ENCODE data around the gene KIF6.

Gene KIF6

GRCh38 chr6:39696986-39697788, 28.0 kb downstream of the KIF6 start:
- Histone ChIP-seq H3K36me3 (ENCODE audit: control insufficient read depth in 2 of 2, insufficient read depth in 1 of 2, low read length in 2 of 2) (no peaks in the 10 kb centered on the region), H3K4me1 (ENCODE audit: control insufficient read depth, insufficient read depth, low read length) (no peaks in the 10 kb centered on the region), H3K9me3 (ENCODE audit: control insufficient read depth, insufficient read depth, low read depth, low read length) (no peaks in the 10 kb centered on the region), H3K4me3 (ENCODE audit: low read depth, low read length) (no peak overlapping the region), H3K27ac (ENCODE audit: extremely low read depth, low read depth, low read length) (no peak overlapping the region)
- TF ChIP-seq PRDM2 (tag by site-specific recombination; IDR thresholded peaks at IDR 0.05; ENCODE audit: borderline replicate concordance) (no peak), ZNF561 (tag by site-specific recombination; IDR thresholded peaks at IDR 0.05; ENCODE audit: borderline replicate concordance) (no peak), ZNF670 (tag by site-specific recombination; IDR thresholded peaks at IDR 0.05; ENCODE audit: low read depth) (no peak), ZNF121 (tag by site-specific recombination; IDR thresholded peaks at IDR 0.05) (no peak), ZNF404 (tag by site-specific recombination; IDR thresholded peaks at IDR 0.05) (no peak), ZNF513 (tag by site-specific recombination; IDR thresholded peaks at IDR 0.05) (no peak), KLF16 (tag by site-specific recombination; IDR thresholded peaks at IDR 0.05) (no peak), MEIS1 (CRISPR knock-in tag; IDR thresholded peaks at IDR 0.05; ENCODE audit: borderline replicate concordance) (no peak), ZNF335 (tag by site-specific recombination; conservative IDR thresholded peaks at IDR 0.05) (no peak), ZNF157 (tag by site-specific recombination; IDR thresholded peaks at IDR 0.05) (no peak), INSM2 (tag by site-specific recombination; IDR thresholded peaks at IDR 0.05) (no peak), ZSCAN5A (tag by site-specific recombination; IDR thresholded peaks at IDR 0.05) (no peak), BCL6B (tag by site-specific recombination; IDR thresholded peaks at IDR 0.05) (no peak), ZNF555 (tag by site-specific recombination; conservative IDR thresholded peaks at IDR 0.05) (no peak), ZNF398 (tag by site-specific recombination; IDR thresholded peaks at IDR 0.05) (no peak), ZBTB1 (tag by site-specific recombination; IDR thresholded peaks at IDR 0.05) (no peak), EGR2 (tag by site-specific recombination; IDR thresholded peaks at IDR 0.05; ENCODE audit: low read depth) (no peak), ZNF37A (tag by site-specific recombination; IDR thresholded peaks at IDR 0.05) (no peak)
- ChIA-PET CTCF (no interaction called here), POLR2A (no interaction called here)
